Astrocyte (in vitro differentiated cells and primary cell): ENCODE measurements around the gene CAP1.

Experiments
- EZH2 ChIP-seq: IDR thresholded peaks from 2 replicates; pipeline ENCODE4 v1.6.1; 2012; ENCODE audit warnings: mild to moderate bottlenecking, low read length, inconsistent platforms; ENCODE audit not compliant: insufficient read depth
- TF ChIP-seq, protein P1 (sequence below): IDR thresholded peaks from 2 replicates; pipeline ENCODE4 v1.5.1; 2011; ENCODE audit warnings: low read depth, mild to moderate bottlenecking, inconsistent platforms, low read length, moderate library complexity; ENCODE audit not compliant: insufficient read depth

DNA sequence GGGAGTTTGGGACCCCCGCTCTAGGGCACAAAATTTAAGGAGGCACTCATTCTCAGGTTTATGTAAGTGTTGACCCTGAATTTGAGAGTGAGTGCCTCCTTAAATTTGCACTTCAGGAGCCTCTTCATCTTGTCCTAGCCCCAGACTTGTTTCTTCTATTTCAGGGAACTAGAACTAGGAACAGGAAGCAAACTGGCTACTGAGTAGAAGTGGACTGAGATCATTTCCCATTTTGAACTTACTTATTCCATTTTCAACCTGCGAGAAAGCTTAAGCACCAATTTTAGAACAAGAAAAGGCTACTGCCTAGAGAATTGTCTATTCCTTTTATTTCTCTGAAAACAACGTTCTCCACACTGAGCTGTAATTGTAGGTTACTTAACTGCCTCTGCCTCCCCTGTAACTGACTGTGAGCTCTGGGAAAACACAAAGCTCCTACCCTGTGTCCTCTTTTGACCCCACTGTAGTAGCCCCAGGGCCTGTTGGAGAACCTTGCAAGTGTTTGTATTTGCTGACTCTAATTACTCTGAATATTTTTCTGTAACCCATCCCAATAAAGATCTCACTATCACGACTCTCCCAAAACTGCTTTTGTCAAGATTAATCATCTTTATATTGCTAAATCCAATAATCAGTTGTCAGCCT, 54.1 kb downstream of the CAP1 start:
- TF ChIP-seq, protein P1, sequence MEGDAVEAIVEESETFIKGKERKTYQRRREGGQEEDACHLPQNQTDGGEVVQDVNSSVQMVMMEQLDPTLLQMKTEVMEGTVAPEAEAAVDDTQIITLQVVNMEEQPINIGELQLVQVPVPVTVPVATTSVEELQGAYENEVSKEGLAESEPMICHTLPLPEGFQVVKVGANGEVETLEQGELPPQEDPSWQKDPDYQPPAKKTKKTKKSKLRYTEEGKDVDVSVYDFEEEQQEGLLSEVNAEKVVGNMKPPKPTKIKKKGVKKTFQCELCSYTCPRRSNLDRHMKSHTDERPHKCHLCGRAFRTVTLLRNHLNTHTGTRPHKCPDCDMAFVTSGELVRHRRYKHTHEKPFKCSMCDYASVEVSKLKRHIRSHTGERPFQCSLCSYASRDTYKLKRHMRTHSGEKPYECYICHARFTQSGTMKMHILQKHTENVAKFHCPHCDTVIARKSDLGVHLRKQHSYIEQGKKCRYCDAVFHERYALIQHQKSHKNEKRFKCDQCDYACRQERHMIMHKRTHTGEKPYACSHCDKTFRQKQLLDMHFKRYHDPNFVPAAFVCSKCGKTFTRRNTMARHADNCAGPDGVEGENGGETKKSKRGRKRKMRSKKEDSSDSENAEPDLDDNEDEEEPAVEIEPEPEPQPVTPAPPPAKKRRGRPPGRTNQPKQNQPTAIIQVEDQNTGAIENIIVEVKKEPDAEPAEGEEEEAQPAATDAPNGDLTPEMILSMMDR, result no peak
- TF ChIP-seq EZH2, result no peak
